K562 (cell line): Measurements from ENCODE around the gene LPCAT1. TPM values are rescaled to one million over a fixed set of nuclear protein-coding genes. Genes with fewer than 3 reads are reported as not detected.

Source experiments
- ATAC-seq: fragments of 200-7000 bp; cut with Tn5 transposase; 3 replicates; pipeline ENCODE4 v1.9.1; 2020; ENCODE audit warnings: moderate library complexity
- BruUV-seq: library from RNA; stranded (reverse); fragments of 400-500 nt; replicated peaks from 2 replicates; lab custom pipeline; 2021; lab: Mats Ljungman, UMichigan
- CTCF ChIA-PET: fragments of 300-600 bp; formaldehyde crosslinking; extraction: SDS; loops from one replicate; lab custom pipeline; 2021; ENCODE audit warnings: low intra/inter-chr PET ratio; lab: Yijun Ruan, JAX
- POLR2A ChIA-PET: fragments of 300-600, 350-650 bp; sonication (Branson Sonifier 250); formaldehyde crosslinking; extraction: SDS; loops from one replicate; lab custom pipeline; 2021; ENCODE audit warnings: antibody characterized with exemption, inconsistent platforms; lab: Yijun Ruan, JAX
- DNase-seq, 4 experiments: peaks; one replicate each; pipeline versions ENCODE4 v3.0.0 to v3.0.0-alpha.2; 2011 to 2018; ENCODE audit warnings: low spot score in 3 of 4, mixed read lengths in 3 of 4; ENCODE audit errors: extremely low read depth in 1 of 4
- FAIRE-seq: peaks from 2 replicates; lab custom pipeline; 2011; peaks lifted over from hg19 to GRCh38; lab: Jason Lieb, UNC
- H2AFZ ChIP-seq: 2 replicates; pipeline ENCODE4 v1.6.0; 2011; ENCODE audit warnings: low read depth, low read length, control low read depth, inconsistent platforms
- H3K27ac ChIP-seq: fragments of 200-600 bp; 3 replicates; pipeline ENCODE4 v1.8.0; 2011; ENCODE audit warnings: low read depth, mild to moderate bottlenecking, control low read depth, inconsistent platforms, low read length, moderate library complexity, mixed read lengths; ENCODE audit errors: extremely low read depth
- H3K27me3 ChIP-seq, 2 experiments: fragments of 300-600 bp in 1 of 2; 2 replicates in 1 of 2; 3 replicates in 1 of 2; pipeline versions ENCODE4 v1.6.0 to v1.8.0; 2011; ENCODE audit warnings: inconsistent platforms in 2 of 2, low read length in 2 of 2, mild to moderate bottlenecking in 1 of 2, mixed read lengths in 1 of 2, moderate library complexity in 1 of 2; ENCODE audit not compliant: control insufficient read depth in 2 of 2, insufficient read depth in 2 of 2
- H3K36me3 ChIP-seq: fragments of 300-600 bp; 3 replicates; pipeline ENCODE4 v1.8.0; 2011; ENCODE audit warnings: mild to moderate bottlenecking, low read length, inconsistent platforms; ENCODE audit not compliant: control insufficient read depth, insufficient read depth
- H3K4me1 ChIP-seq, 2 experiments: fragments of 200-600 bp in 1 of 2; replicated peaks in 1 of 2; 2 replicates in 1 of 2; 3 replicates in 1 of 2; pipeline versions ENCODE4 v1.5.1 to v1.8.0; 2011; ENCODE audit warnings: inconsistent platforms in 2 of 2, low read length in 2 of 2, mild to moderate bottlenecking in 1 of 2, mixed read lengths in 1 of 2, moderate library complexity in 1 of 2; ENCODE audit not compliant: control insufficient read depth in 2 of 2, insufficient read depth in 2 of 2
- H3K4me2 ChIP-seq: 2 replicates; pipeline ENCODE4 v1.6.1; 2011; ENCODE audit warnings: low read length, control low read depth, inconsistent platforms, mixed read lengths; ENCODE audit not compliant: insufficient read depth
- H3K4me3 ChIP-seq: fragments of 200-600 bp; sonication (generic), shearing (Covaris generic); 2 replicates; pipeline ENCODE4 v1.5.1; 2016; ENCODE audit warnings: control low read depth, inconsistent platforms
- H3K79me2 ChIP-seq: fragments of 200-600 bp; 3 replicates; pipeline ENCODE4 v1.8.0; 2011; ENCODE audit warnings: low read length, inconsistent platforms; ENCODE audit not compliant: control insufficient read depth, insufficient read depth
- H3K9ac ChIP-seq, 2 experiments: 2 replicates each; pipeline versions ENCODE4 v1.6.0 to v1.6.1; 2011; ENCODE audit warnings: low read depth in 2 of 2, low read length in 2 of 2, control low read depth in 1 of 2, inconsistent platforms in 1 of 2, mild to moderate bottlenecking in 1 of 2, mixed read lengths in 1 of 2; ENCODE audit not compliant: insufficient read depth in 1 of 2
- H3K9me1 ChIP-seq: one replicate; pipeline ENCODE4 v1.6.0; 2011; ENCODE audit warnings: inconsistent platforms, mild to moderate bottlenecking, low read length, moderate library complexity; ENCODE audit not compliant: control insufficient read depth, insufficient read depth
- H3K9me3 ChIP-seq: replicated peaks from 2 replicates; pipeline ENCODE4 v1.5.1; 2011; ENCODE audit warnings: low read depth, low read length, inconsistent platforms; ENCODE audit not compliant: control insufficient read depth, insufficient read depth
- H4K20me1 ChIP-seq: replicated peaks from 2 replicates; pipeline ENCODE4 v1.6.1; 2011; ENCODE audit warnings: low read length, inconsistent platforms, mixed read lengths; ENCODE audit not compliant: control insufficient read depth, insufficient read depth
- CTCF ChIP-seq, 3 experiments: IDR thresholded peaks in 2 of 3; conservative IDR thresholded peaks in 1 of 3; 2 replicates each; pipeline ENCODE4 v1.5.1; 2011 to 2012; ENCODE audit warnings: low read length in 3 of 3, mild to moderate bottlenecking in 3 of 3, control low read depth in 2 of 3, improper control_type of control experiment in 1 of 3, inconsistent platforms in 1 of 3, low read depth in 1 of 3, mixed read lengths in 1 of 3, moderate library complexity in 1 of 3; ENCODE audit not compliant: insufficient read depth in 2 of 3
- RAD21 ChIP-seq, 2 experiments: fragments of 250-450 bp in 1 of 2; fragments of 450-650 bp in 1 of 2; sonication (Bioruptor Pico) in 1 of 2; formaldehyde crosslinking in 1 of 2; IDR thresholded peaks in 1 of 2; conservative IDR thresholded peaks in 1 of 2; 2 replicates each; pipeline versions ENCODE4 v1.4.0 to v1.8.0; 2020 to 2022; ENCODE audit warnings: mild to moderate bottlenecking in 2 of 2, moderate library complexity in 1 of 2
- SRSF1 ChIP-seq: fragments of 200-400 bp; formaldehyde crosslinking; IDR thresholded peaks from 2 replicates; pipeline ENCODE4 v1.6.1; 2017; ENCODE audit warnings: mild to moderate bottlenecking, low read depth, low read length, moderate library complexity
- TAF7 ChIP-seq: fragments of 450-650 bp; IDR thresholded peaks from 2 replicates; pipeline ENCODE4 v1.6.1; 2016; ENCODE audit warnings: missing genetic modification characterization, missing compliant biosample characterization
- ZNF253 ChIP-seq: fragments of 250-450 bp; sonication (Bioruptor Pico); conservative IDR thresholded peaks from 2 replicates; pipeline ENCODE4 v1.6.1; 2021; ENCODE audit warnings: mild to moderate bottlenecking
- ZNF764 ChIP-seq: fragments of 250-450 bp; sonication (Bioruptor Pico); IDR thresholded peaks from 2 replicates; pipeline ENCODE4 v1.4.0; 2020; ENCODE audit warnings: low read depth, mild to moderate bottlenecking, moderate library complexity
- WGBS: fragments of 100-300 bp; shearing (Covaris generic); methylation state at CpG from one replicate; pipeline ENCODE4 v1.1.6; 2016; ENCODE audit warnings: low coverage, mixed read lengths; ENCODE audit not compliant: insufficient coverage; ENCODE audit errors: missing lambda C conversion rate; 5-methylcytosine and 5-hydroxymethylcytosine counted together
- in situ Hi-C: fragments of 300-500 bp; cut with MboI; formaldehyde crosslinking; loops from 4 replicates; pipeline ENCODE4 v1.15.0; 2018; ENCODE audit warnings: inconsistent platforms, mixed read lengths
- intact Hi-C: fragments of 100-400 bp; cut with micrococcal nuclease; formaldehyde crosslinking; loops from 2 replicates; pipeline ENCODE4 v1.14.2; 2022
- polyA plus RNA-seq, 8 experiments: library from polyadenylated mRNA; depleted of rRNA in 4 of 8; stranded (reverse) in 5 of 8; unstranded in 3 of 8; fragments of >200 nt; fragmentation: Nextera tagmentation in 2 of 8; fragmentation: Illumina TruSeq in 1 of 8; extraction: Ambion mirVana in 2 of 8; extraction: Trizol in 1 of 8; gene quantifications; 2 replicates each; pipeline versions ENCODE4 v1.2.1 to v1.2.3, GENCODE V29; 2011 to 2014; ENCODE audit warnings: inconsistent platforms in 1 of 8, missing spikeins in 1 of 8
- total RNA-seq, 7 experiments: library from RNA; depleted of rRNA in 6 of 7; stranded (reverse); fragments of >200 nt in 6 of 7; fragmentation: Illumina TruSeq in 2 of 7; extraction: Trizol in 2 of 7; gene quantifications; 2 replicates each; pipeline versions ENCODE4 v1.2.1 to v1.2.3, GENCODE V29; 2011 to 2021; ENCODE audit warnings: low replicate concordance in 1 of 7

LPCAT1 gene
- total and polyA plus RNA-seq, 9 of the 15 experiments (the other 6 are each of a cell fraction or from before 2014, with no cell fraction given) = 0.14 to 18.4 (median 13.9) TPM

GRCh38 chr5:1511651-1512540 lies 11.9 kb downstream of the LPCAT1 start:
- intact Hi-C loops = no loop called here
- Histone ChIP-seq H3K27ac (no peak overlapping the region), H3K79me2 (no peaks in the 10 kb centered on the region), H2AFZ (no peak overlapping the region), H4K20me1 (peaks cover 47% of the 10 kb centered on the region), H3K9ac (peak overlapping the region in 1 of 2 experiments; percentile 7; a peak in 1 of 4 replicates), H3K9me1 (peaks cover 6% of the 10 kb centered on the region), H3K27me3 (no peaks in the 10 kb centered on the region), H3K9me3 (no peaks in the 10 kb centered on the region), H3K4me3 (no peak overlapping the region), H3K4me1 (peaks cover 0 to 49% of the 10 kb centered on the region in 2 experiments; a peak in 4 of 5 replicates), H3K36me3 (no peaks in the 10 kb centered on the region; the same call in 2 of the 3 replicates), H3K4me2 (no peak overlapping the region)
- in situ Hi-C loops = no loop called here
- peak; percentile 37; the same call in 2 of the 3 replicates for ATAC-seq
- no peak for FAIRE-seq
- WGBS = 58% methylated on average over 20 of the region's 21 CpGs
- no peak for DNase-seq
- ChIA-PET CTCF (no interaction called here), POLR2A (interaction anchor here (0.9 to 1.2 kb wide), 2 partner anchors 9 to 12 kb away, joined by 3 to 9 read pairs; partner anchors contain the start of gene LPCAT1)
- TF ChIP-seq RAD21 (CRISPR knock-in tag; conservative IDR thresholded peaks at IDR 0.05 in 1 of 2, IDR thresholded peaks at IDR 0.05 in 1 of 2) = 0 out of 4 replicates have a peak, but pooled peaks of 1 of the 2 experiments have one; percentile 18
- no peak for TF ChIP-seq ZNF764 (CRISPR knock-in tag)
- TF ChIP-seq CTCF (IDR thresholded peaks at IDR 0.05 in 2 of 3, conservative IDR thresholded peaks at IDR 0.05 in 1 of 3; ENCODE audit: insufficient read depth in 2 of 3, low read depth in 1 of 3, low read length in 3 of 3) = peak in 2 of 3 experiments; percentile 43 to 74; a peak in 4 of 6 replicates
- TF ChIP-seq ZNF253 (CRISPR knock-in tag) = no peak
- no peak for TF ChIP-seq TAF7 (tag)
- no peak for TF ChIP-seq SRSF1
- no TSS peak for BruUV-seq
